Measurements from ENCODE around the gene GRAMD4.

Gene GRAMD4

GRCh38 chr22:46673662-46674236 lies 53.6 kb downstream of the GRAMD4 start:
- TF ChIP-seq CTCF (conservative IDR thresholded peaks at IDR 0.05; ENCODE audit: low read depth, low read length), result no peak
- no peak overlapping the region for H3K4me3 ChIP-seq (ENCODE audit: low read length)
- no peak for DNase-seq (ENCODE audit: low read depth)

GRCh38 chr22:46674367-46674781 lies 54.2 kb downstream of the GRAMD4 start:
- TF ChIP-seq CTCF (conservative IDR thresholded peaks at IDR 0.05; ENCODE audit: low read depth, low read length), result no peak
- H3K4me3 ChIP-seq (ENCODE audit: low read length), result no peak overlapping the region
- DNase-seq (ENCODE audit: low read depth), result no peak

GRCh38 chr22:46674906-46675305 lies 54.7 kb downstream of the GRAMD4 start:
- DNase-seq (ENCODE audit: low read depth), result no peak
- no peak overlapping the region for H3K4me3 ChIP-seq (ENCODE audit: low read length)

GRCh38 chr22:46675479-46675878 lies 55.3 kb downstream of the GRAMD4 start:
- DNase-seq (ENCODE audit: low read depth), result no peak
- no peak for TF ChIP-seq CTCF (conservative IDR thresholded peaks at IDR 0.05; ENCODE audit: low read depth, low read length)
- no peak overlapping the region for H3K4me3 ChIP-seq (ENCODE audit: low read length)

More at GRCh38 chr22:46674906-46675305, 54.7 kb downstream of the GRAMD4 start:
- no peak for TF ChIP-seq CTCF (conservative IDR thresholded peaks at IDR 0.05; ENCODE audit: low read depth, low read length)

GRCh38 chr22:46675938-46676337 lies 55.8 kb downstream of the GRAMD4 start:
- no peak overlapping the region for H3K4me3 ChIP-seq (ENCODE audit: low read length)
- no peak for TF ChIP-seq CTCF (conservative IDR thresholded peaks at IDR 0.05; ENCODE audit: low read depth, low read length)
- DNase-seq (ENCODE audit: low read depth), result no peak

GRCh38 chr22:46676479-46676878 lies 56.3 kb downstream of the GRAMD4 start:
- TF ChIP-seq CTCF (conservative IDR thresholded peaks at IDR 0.05; ENCODE audit: low read depth, low read length), result no peak
- DNase-seq (ENCODE audit: low read depth), result no peak
- no peak overlapping the region for H3K4me3 ChIP-seq (ENCODE audit: low read length)

- TF ChIP-seq CTCF (conservative IDR thresholded peaks at IDR 0.05; ENCODE audit: low read depth, low read length), result no peak
- no peak for DNase-seq (ENCODE audit: low read depth)
- no peak overlapping the region for H3K4me3 ChIP-seq (ENCODE audit: low read length)
Observed at GRCh38 chr22:46676881-46677280, 56.7 kb downstream of the GRAMD4 start.

All from retinal pigment epithelial cell (primary cell).